Pancreas (tissue), 10 donors: ENCODE measurements around the gene MARK4. TPM values are rescaled to one million over a fixed set of nuclear protein-coding genes. Genes with fewer than 3 reads are reported as not detected.
"Not testable (repeated sequence)": the region's sequence is repeated elsewhere in the genome, so short reads cannot be mapped to it uniquely, and the experiment has no call there.

ENCODE experiments used
- ATAC-seq, 4 donors: fragments of 200-7000 bp; cut with Tn5 transposase; one replicate each; pipeline versions ENCODE4 v1.8.0 to v1.9.1; 2020; ENCODE audit warnings: mild to moderate bottlenecking in 4 of 4, moderate library complexity in 4 of 4
- DNase-seq, 6 donors: peaks; one replicate each; pipeline ENCODE4 v3.0.0-alpha.2; 2020
- FAIRE-seq: peaks from 2 replicates; lab custom pipeline; 2012; peaks lifted over from hg19 to GRCh38; lab: Jason Lieb, UNC
- H3K27ac ChIP-seq, 4 donors: fragments of 200-600 bp; sonication (generic); 1 replicate in 3 of 4; 2 replicates in 1 of 4; pipeline versions ENCODE4 v1.5.0 to v1.8.0; 2020
- H3K27me3 ChIP-seq, 4 donors: fragments of 200-600 bp; one replicate each; pipeline ENCODE4 v1.8.0; 2021
- H3K36me3 ChIP-seq, 3 donors: fragments of 200-600 bp; sonication (generic) in 1 of 3; one replicate each; pipeline versions ENCODE4 v1.5.0 to v1.8.0; 2020 to 2021
- H3K4me1 ChIP-seq, 3 donors: fragments of 200-600 bp; one replicate each; pipeline ENCODE4 v1.8.0; 2021
- H3K4me3 ChIP-seq, 4 donors: fragments of 200-600 bp; sonication (generic) in 2 of 4; one replicate each; pipeline versions ENCODE4 v1.5.0 to v1.8.0; 2020 to 2021
- H3K9me3 ChIP-seq, 4 donors: fragments of 200-600 bp; one replicate each; pipeline ENCODE4 v1.8.0; 2021
- WGBS, 2 donors: extraction: QIAGEN DNeasy Blood & Tissue Kit; methylation state at CpG; one replicate each; pipeline ENCODE4 v1.1.7; 2013; 5-methylcytosine and 5-hydroxymethylcytosine counted together
- intact Hi-C, 3 donors: fragments of 100-400 bp; cut with DNase I; formaldehyde crosslinking; loops; one replicate each; pipeline versions ENCODE4 v1.11.1 to v1.14.2; 2022
- polyA plus RNA-seq, 2 donors: library from polyadenylated mRNA; stranded (reverse); fragments of 200-250 nt; gene quantifications; one replicate each; pipeline ENCODE4 v1.2.3, GENCODE V29; 2013
- total RNA-seq, 6 donors: library from RNA; stranded (reverse); fragmentation: NEBNext Ultra II Directional in 4 of 6; extraction: Animal tissue kit (Norgen Biotek cat#: 25700) in 4 of 6; gene quantifications; one replicate each; pipeline versions ENCODE4 v1.2.1 to v1.2.4, GENCODE V29; 2021 to 2023
- TF ChIP-seq, protein P1 (sequence below), 4 donors: fragments of 200-600 bp; sonication (generic) in 3 of 4; IDR thresholded peaks; one replicate each; pipeline versions ENCODE4 v1.5.0 to v1.8.0; 2021; ENCODE audit warnings: antibody characterized with exemption in 4 of 4
- donor health status: healthy with polysubstance abuse.
- donor health status: DM: no; HTN: no; CAD: no; lungs with moderate emphysema.
- donor health status: DM: no; HTN: no; CAD: no.
- donor health status: control.
- donor health status: control.
- donor health status: Bipolar disorder and iron deficiency.
- donor health status: DM: yes; HTN: yes; CAD: no.
- donor health status: DM: no; HTN: no; CAD: no.
- donor health status: DM: no; HTN: no; CAD: no.
- donor health status: DM: yes; HTN: yes; CAD: no.

Gene MARK4
- total and polyA plus RNA-seq, 8 donors = 12.8 to 22.8 (median 20.0) TPM

DNA sequence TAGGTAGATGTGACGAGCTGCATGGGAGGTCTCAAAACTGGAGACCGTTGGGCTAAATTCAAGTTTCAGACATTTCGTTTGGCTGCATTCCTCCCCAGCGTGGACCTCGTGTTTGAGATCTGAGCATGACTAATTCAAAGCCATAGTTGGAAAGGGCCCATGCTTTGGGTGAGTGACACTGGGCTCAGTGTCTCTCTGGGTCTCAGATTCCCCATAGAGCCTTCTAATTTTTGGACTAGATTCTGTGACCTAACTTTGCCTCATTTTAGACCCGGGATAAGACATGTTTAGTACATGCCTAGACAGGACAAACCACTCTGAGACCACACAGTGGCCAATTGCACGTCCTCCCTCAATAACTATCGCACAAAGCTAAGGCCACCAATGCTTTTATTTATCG lies 55.0 kb downstream of the MARK4 start:
- TF ChIP-seq, protein P1, sequence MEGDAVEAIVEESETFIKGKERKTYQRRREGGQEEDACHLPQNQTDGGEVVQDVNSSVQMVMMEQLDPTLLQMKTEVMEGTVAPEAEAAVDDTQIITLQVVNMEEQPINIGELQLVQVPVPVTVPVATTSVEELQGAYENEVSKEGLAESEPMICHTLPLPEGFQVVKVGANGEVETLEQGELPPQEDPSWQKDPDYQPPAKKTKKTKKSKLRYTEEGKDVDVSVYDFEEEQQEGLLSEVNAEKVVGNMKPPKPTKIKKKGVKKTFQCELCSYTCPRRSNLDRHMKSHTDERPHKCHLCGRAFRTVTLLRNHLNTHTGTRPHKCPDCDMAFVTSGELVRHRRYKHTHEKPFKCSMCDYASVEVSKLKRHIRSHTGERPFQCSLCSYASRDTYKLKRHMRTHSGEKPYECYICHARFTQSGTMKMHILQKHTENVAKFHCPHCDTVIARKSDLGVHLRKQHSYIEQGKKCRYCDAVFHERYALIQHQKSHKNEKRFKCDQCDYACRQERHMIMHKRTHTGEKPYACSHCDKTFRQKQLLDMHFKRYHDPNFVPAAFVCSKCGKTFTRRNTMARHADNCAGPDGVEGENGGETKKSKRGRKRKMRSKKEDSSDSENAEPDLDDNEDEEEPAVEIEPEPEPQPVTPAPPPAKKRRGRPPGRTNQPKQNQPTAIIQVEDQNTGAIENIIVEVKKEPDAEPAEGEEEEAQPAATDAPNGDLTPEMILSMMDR (IDR thresholded peaks at IDR 0.05) = no peak
- Histone ChIP-seq H3K27me3 (no peaks in the 10 kb centered on the region), H3K4me3 (no peak overlapping the region), H3K9me3 (no peaks in the 10 kb centered on the region), H3K36me3 (no peaks in the 10 kb centered on the region), H3K4me1 (no peaks in the 10 kb centered on the region), H3K27ac (no peak overlapping the region)
- WGBS, 2 donors = 40 to 43% methylated on average over 9 of the region's 9 CpGs
- no peak for ATAC-seq
- no peak for DNase-seq
- FAIRE-seq = no peak
- intact Hi-C loops = no loop called here

DNA sequence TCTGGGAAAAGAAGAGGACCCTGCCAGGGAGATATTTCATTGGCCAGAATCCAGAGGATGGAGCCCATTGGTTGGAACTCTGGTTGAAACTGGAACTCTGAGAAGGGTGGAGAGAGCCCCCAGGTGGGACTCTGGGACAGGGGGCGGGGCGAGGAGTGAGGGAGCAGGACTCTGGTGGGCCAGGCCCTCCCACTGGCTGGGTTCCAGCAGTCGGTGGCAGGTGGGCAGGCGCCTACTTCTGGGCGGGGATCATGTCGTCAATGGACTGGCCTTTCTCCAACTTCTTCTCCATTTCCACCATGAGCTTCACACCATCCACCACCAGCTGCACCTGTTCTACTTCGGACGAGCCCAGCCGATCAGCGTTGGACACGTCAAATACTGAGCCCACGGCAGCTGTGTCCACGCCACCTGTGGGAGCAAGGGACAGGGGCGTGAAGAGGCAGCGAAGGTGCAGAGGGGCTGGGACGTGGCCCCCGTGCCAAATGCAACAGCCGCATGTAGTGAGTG lies 55.5 kb downstream of the MARK4 start:
- intact Hi-C loops = no loop called here
- Histone ChIP-seq H3K4me3 (no peak overlapping the region), H3K4me1 (no peaks in the 10 kb centered on the region), H3K9me3 (no peaks in the 10 kb centered on the region), H3K36me3 (no peaks in the 10 kb centered on the region), H3K27me3 (no peaks in the 10 kb centered on the region), H3K27ac (no peak overlapping the region)
- TF ChIP-seq, protein P1 (IDR thresholded peaks at IDR 0.05) = no peak
- ATAC-seq = no peak
- FAIRE-seq = no peak
- peak in 1 of 6 donors; percentile 49 for DNase-seq
- WGBS, 2 donors = 36 to 37% methylated on average over 18 of the region's 18 CpGs

DNA sequence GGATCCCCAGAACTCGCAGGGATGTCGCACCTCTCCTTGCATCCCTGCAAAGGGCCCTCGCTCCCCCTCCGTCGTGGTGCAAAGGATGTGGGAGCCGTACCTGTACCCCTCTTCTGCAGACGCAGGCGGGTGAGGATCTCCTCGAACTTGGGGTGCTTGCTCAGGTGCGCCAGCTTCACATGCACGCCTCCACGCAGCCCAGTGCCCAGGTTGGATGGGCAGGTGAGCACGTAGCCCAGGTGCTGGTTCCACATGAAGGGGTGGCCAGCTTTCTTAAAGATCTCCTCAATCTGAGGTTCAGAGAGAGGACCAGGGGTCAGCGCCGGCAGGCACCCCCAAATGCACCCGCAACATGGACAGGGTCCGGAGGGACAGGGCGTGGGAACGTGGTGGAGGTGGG lies 56.3 kb downstream of the MARK4 start:
- H3K4me3 ChIP-seq = no peak overlapping the region
- DNase-seq (no peak), ATAC-seq (no peak), FAIRE-seq (no peak)
- H3K27me3 ChIP-seq = no peaks in the 10 kb centered on the region
- WGBS, 2 donors = 83 to 87% methylated on average over 19 of the region's 19 CpGs
- H3K27ac ChIP-seq = no peak overlapping the region
- intact Hi-C loops = no loop called here
- H3K9me3 ChIP-seq = no peaks in the 10 kb centered on the region
- TF ChIP-seq, protein P1 (IDR thresholded peaks at IDR 0.05) = no peak
- no peaks in the 10 kb centered on the region for H3K36me3 ChIP-seq
- H3K4me1 ChIP-seq = no peaks in the 10 kb centered on the region

DNA sequence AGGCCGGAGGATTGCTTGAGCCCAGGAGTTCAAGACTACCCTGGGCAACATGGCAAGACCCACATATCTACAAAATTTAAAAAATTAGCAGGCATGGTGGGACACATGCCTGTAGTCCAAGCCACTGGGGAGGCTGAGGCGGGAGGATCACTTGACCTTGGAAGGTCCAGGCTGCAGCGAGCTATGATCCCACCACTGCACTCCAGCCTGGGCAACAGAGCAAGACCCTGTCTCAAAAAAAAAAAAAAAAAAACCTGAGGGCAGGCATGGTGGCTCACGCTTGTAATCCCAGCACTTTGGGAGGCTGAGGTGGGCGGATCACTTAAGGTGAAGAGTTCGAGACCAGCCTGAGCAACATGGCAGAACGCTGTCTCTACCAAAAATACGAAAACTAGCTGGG lies 58.3 kb downstream of the MARK4 start:
- H3K27ac ChIP-seq, ATAC-seq, intact Hi-C loops, FAIRE-seq, DNase-seq, H3K4me1 ChIP-seq, H3K4me3 ChIP-seq, H3K9me3 ChIP-seq, H3K27me3 ChIP-seq, H3K36me3 ChIP-seq: not testable (repeated sequence)
- 92 to 98% methylated on average over 8 of the region's 8 CpGs for WGBS, 2 donors

DNA sequence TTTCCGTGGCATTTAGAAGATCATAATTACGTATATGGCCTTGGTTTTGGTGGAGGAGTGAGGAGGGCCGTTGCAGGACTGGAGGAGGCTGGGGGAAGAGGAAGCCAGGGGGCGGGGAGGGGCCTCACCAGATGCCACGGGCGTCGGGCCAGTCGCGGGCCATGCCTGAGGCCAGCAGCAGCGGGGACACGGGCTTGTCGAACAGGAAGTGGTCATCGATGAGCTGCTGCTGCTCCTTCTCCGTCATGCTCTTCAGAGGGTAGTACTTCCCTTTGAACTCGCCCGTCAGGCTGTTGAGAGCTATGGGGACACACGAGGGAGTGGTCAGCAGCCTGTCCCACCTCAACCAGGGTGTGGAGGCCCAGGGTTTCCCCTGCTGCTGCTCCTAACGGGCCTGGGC lies 60.5 kb downstream of the MARK4 start:
- Histone ChIP-seq H3K9me3 (no peaks in the 10 kb centered on the region), H3K27ac (no peak overlapping the region), H3K4me3 (no peak overlapping the region), H3K27me3 (no peaks in the 10 kb centered on the region), H3K4me1 (no peaks in the 10 kb centered on the region), H3K36me3 (no peaks in the 10 kb centered on the region)
- peak in 2 of 4 donors; percentile 19 to 22 for ATAC-seq
- no peak for FAIRE-seq
- 42 to 49% methylated on average over 18 of the region's 18 CpGs for WGBS, 2 donors
- TF ChIP-seq, protein P1 (IDR thresholded peaks at IDR 0.05) = no peak
- DNase-seq = no peak
- intact Hi-C loops = no loop called here

DNA sequence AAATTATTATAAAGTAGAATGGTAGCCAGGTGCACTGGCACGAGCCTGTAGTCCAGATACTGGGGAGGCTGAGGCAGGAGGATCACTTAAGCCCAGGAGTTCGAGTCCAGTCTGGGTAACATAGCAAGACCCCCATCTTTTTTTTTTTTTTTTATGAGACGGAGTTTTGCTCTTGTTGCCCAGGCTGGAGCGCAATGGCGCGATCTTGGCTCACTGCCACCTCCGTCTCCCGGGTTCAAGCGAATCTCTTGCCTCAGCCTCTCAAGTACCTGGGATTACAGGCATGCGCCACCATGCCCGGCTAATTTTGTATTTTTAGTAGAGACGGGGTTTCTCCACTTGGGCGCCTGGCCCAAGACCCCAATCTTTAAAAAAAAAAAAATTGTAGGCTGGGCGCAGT lies 61.2 kb downstream of the MARK4 start:
- H3K4me3 ChIP-seq, H3K36me3 ChIP-seq, DNase-seq, H3K4me1 ChIP-seq, H3K27me3 ChIP-seq, FAIRE-seq, H3K9me3 ChIP-seq, intact Hi-C loops, H3K27ac ChIP-seq, ATAC-seq: not testable (repeated sequence)
- 82 to 93% methylated on average over 14 of the region's 14 CpGs for WGBS, 2 donors
